Measurements from ENCODE around the gene BANK1. TPM values are rescaled to one million over a fixed set of nuclear protein-coding genes. Genes with fewer than 3 reads are reported as not detected.

BANK1 gene
- total RNA-seq, 2 experiments from 2014 or later, result 0.33 to 0.68 TPM

DNA sequence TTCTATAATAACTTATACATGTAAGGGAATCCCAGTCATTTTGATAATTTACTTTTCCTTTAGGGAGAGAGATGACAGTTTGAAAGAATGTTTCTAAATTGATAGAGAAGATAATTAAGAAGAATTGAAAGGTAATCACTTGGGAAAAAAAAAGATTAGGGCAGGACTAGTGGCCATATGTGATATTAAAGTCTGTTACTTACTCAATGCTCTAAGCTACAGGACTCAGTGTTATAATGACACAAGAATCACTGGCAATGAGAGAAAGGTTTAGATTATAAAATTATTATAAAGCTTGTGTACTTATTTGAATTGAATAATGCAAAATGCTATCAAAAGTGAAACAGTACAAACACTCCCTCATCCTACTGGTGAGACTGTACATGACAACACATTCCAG, 265.3 kb downstream of the BANK1 start:
- POLR2A ChIA-PET, result no interaction called here
- Mint-ChIP-seq H3K27me3 (peaks cover 19% of the 10 kb centered on the region), H3K27ac (no peak overlapping the region), H3K9me3 (no peaks in the 10 kb centered on the region), H3K36me3 (ENCODE audit: low read depth) (no peaks in the 10 kb centered on the region), H3K4me3 (no peak overlapping the region), H3K4me1 (no peaks in the 10 kb centered on the region)
- CTCF ChIA-PET, result no interaction called here
- DNase-seq, result no peak

- Mint-ChIP-seq H3K4me3 (no peak overlapping the region), H3K36me3 (ENCODE audit: low read depth) (no peaks in the 10 kb centered on the region), H3K27me3 (peaks cover 17% of the 10 kb centered on the region), H3K4me1 (no peaks in the 10 kb centered on the region), H3K9me3 (no peaks in the 10 kb centered on the region), H3K27ac (no peak overlapping the region)
- no peak for DNase-seq
- POLR2A ChIA-PET, result no interaction called here
- CTCF ChIA-PET, result no interaction called here
Observed at GRCh38 chr4:102057122-102057521, 266.6 kb downstream of the BANK1 start.

GRCh38 chr4:102061133-102061532, 270.6 kb downstream of the BANK1 start:
- Mint-ChIP-seq H3K4me1 (no peaks in the 10 kb centered on the region), H3K36me3 (ENCODE audit: low read depth) (no peaks in the 10 kb centered on the region), H3K27ac (no peak overlapping the region), H3K4me3 (no peak overlapping the region), H3K9me3 (no peaks in the 10 kb centered on the region), H3K27me3 (peaks cover 6% of the 10 kb centered on the region)
- ChIA-PET POLR2A (no interaction called here), CTCF (no interaction called here)
- no peak for DNase-seq

DNA sequence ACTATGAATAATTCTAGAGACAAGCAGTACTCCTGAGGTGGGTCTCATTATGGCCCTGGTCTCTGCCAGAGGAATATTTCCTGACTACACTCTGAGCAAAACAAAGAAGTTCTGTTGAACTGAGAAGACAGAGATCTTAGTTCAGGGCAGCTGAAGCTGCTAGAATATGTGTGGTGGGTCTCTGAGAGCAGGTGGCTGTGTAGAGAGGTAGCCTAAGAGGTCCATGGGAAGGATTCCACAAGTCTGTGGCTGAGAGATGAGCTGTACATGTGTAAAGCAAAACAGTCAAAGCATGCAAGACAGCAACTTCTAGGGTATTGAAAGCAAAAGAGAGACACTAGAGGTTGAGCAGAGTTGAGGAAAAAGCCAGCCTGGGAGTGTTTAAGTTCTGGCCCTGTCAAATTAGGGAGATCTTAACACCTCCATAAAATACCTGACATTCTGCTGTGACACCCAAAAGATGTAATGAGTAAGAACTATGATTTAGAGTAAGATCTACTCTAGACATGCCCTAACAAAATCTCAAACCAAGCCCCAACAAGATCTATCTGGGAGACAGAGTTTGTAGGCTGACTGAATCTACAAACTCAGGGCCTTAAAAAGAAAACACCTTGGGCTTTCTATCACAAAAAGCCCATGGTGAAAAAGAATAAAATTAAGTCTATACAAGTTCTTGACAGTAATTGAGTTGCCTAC, 274.4 kb downstream of the BANK1 start:
- no peaks in the 10 kb centered on the region for H3K36me3 Mint-ChIP-seq (ENCODE audit: low read depth)
- H3K27me3 Mint-ChIP-seq, result peaks cover 2% of the 10 kb centered on the region
- no peaks in the 10 kb centered on the region for H3K9me3 Mint-ChIP-seq
- ChIA-PET CTCF (no interaction called here), POLR2A (no interaction called here)
- H3K4me3 Mint-ChIP-seq, result no peak overlapping the region
- no peak overlapping the region for H3K27ac Mint-ChIP-seq
- no peaks in the 10 kb centered on the region for H3K4me1 Mint-ChIP-seq
- DNase-seq, result no peak

DNA sequence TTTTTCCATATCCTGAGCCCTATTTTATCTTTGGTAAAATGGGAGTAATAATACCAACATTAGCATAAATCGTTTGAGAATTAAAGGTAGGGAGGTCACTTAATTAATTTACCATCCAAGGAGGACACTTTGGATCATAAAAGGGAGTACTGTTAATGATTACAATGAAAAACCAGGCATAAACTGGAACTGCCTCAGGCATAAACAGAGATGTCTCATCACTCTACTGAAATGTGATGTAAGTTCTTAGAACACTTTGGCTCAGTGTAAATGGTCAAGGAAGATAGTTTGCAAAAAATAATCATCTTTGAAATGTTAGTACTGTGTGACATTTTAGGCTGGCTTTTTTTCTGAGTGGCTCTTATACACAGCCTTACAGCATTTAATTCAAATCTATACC, 286.1 kb downstream of the BANK1 start:
- Mint-ChIP-seq H3K36me3 (ENCODE audit: low read depth) (no peaks in the 10 kb centered on the region), H3K27ac (no peak overlapping the region), H3K27me3 (peaks cover 2% of the 10 kb centered on the region), H3K9me3 (no peaks in the 10 kb centered on the region), H3K4me3 (no peak overlapping the region), H3K4me1 (no peaks in the 10 kb centered on the region)
- CTCF ChIA-PET, result no interaction called here
- POLR2A ChIA-PET, result no interaction called here
- DNase-seq, result no peak

DNA sequence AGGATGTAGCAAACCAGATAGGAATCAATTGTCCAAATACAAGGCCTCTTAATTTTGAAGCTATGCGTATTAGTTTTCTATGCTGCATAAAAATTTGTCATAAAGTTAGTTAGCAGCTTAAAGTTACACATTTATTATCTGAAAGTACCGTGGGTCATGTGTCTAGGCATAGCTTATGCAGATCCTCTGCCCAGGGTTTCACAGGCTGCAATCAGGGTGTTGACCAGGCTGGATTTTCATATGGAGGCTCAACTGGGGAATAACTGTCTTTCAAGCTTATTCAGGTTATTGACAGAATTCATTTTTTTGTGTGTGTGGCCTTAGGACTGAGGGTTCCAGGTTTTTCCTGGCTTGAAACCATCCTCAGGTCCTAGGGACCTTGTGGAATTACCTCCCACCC, 289.7 kb downstream of the BANK1 start:
- H3K36me3 Mint-ChIP-seq (ENCODE audit: low read depth), result no peaks in the 10 kb centered on the region
- H3K4me1 Mint-ChIP-seq, result no peaks in the 10 kb centered on the region
- CTCF ChIA-PET, result no interaction called here
- no peak overlapping the region for H3K4me3 Mint-ChIP-seq
- POLR2A ChIA-PET, result no interaction called here
- H3K9me3 Mint-ChIP-seq, result no peaks in the 10 kb centered on the region
- no peak overlapping the region for H3K27ac Mint-ChIP-seq
- DNase-seq, result no peak
- H3K27me3 Mint-ChIP-seq, result no peaks in the 10 kb centered on the region

DNA sequence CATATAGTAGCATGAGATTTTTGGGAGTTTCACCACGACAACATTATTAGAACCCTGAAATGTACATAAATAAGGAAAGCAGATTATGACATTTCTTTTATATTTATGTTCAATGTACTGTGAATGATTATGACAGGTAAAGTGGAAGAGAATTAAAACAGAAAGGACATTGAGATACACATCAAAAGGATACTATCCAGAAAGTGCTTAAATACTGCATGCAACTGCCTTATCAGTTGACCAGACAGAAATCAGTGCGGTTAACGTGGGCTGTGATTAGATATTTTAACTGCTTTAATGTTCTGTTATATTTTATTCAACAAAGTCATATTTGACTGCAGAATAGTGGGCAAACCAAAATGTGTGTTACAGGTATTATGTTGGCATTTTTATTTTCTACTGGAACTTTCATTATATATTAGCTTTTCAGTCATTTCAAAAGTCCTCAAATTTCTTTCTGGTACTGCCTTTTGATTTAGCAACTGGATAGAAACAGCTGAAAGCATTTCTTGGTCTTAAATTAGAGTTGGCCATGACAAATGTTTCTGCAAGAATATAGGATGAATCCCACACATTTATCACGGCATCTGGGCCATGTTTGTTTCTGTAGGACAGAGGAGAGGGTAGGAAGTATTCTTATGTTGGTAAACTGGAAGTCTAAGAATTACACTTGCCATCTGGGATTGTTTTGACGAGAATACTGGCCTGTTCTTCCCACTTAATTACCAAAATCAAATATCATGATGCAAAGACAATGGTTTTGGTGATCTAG, 299.5 kb downstream of the BANK1 start:
- no peaks in the 10 kb centered on the region for H3K36me3 Mint-ChIP-seq (ENCODE audit: low read depth)
- no peak overlapping the region for H3K27ac Mint-ChIP-seq
- no peaks in the 10 kb centered on the region for H3K9me3 Mint-ChIP-seq
- no peaks in the 10 kb centered on the region for H3K4me1 Mint-ChIP-seq
- CTCF ChIA-PET, result no interaction called here
- POLR2A ChIA-PET, result no interaction called here
- H3K4me3 Mint-ChIP-seq, result no peak overlapping the region
- no peak for DNase-seq
- peaks cover 1% of the 10 kb centered on the region for H3K27me3 Mint-ChIP-seq

DNA sequence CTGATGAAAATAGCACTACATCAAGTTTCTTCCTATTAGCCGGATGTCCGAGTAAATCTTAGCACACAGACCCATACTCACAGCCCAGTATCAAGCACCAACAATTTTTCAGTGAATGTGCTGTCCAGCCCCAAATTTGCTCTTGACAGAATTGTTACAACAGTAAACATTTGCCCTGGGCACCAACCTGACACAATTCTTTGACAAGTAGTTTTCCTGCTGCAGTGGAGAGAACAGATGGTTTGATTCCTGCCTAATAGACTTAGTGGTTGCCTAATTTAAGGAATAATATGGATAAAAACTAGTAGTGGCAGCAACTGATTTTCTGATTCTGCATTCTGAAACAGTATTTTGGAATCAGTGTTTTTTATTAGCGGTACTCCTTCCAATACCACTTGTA, 301.1 kb downstream of the BANK1 start:
- Mint-ChIP-seq H3K4me1 (no peaks in the 10 kb centered on the region), H3K36me3 (ENCODE audit: low read depth) (no peaks in the 10 kb centered on the region), H3K9me3 (no peaks in the 10 kb centered on the region), H3K4me3 (no peak overlapping the region), H3K27me3 (peaks cover 1% of the 10 kb centered on the region), H3K27ac (no peak overlapping the region)
- no peak for DNase-seq
- ChIA-PET POLR2A (no interaction called here), CTCF (no interaction called here)

DNA sequence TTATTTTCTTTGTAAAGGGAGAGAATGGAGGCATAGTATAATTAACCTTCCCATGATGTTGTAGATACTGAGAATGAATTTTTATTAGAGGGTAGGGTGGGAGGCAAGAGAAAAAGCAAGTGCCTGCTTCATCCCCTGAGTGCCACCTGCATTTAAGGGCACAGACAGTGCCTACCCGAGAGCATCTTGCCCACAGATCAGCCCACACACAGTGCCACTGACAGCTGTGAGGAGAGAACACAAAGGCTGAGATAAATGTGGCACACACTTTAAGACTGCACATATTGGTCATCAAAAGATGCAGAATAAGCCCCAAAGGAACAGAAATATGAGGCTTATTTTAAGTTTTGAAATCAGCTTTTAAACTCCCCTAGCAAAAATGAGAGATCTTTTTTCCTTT, 304.0 kb downstream of the BANK1 start:
- no peak overlapping the region for H3K4me3 Mint-ChIP-seq
- ChIA-PET CTCF (no interaction called here), POLR2A (no interaction called here)
- DNase-seq, result no peak
- no peaks in the 10 kb centered on the region for H3K9me3 Mint-ChIP-seq
- H3K27me3 Mint-ChIP-seq, result peaks cover 1% of the 10 kb centered on the region
- H3K36me3 Mint-ChIP-seq (ENCODE audit: low read depth), result no peaks in the 10 kb centered on the region
- no peaks in the 10 kb centered on the region for H3K4me1 Mint-ChIP-seq
- H3K27ac Mint-ChIP-seq, result no peak overlapping the region

DNA sequence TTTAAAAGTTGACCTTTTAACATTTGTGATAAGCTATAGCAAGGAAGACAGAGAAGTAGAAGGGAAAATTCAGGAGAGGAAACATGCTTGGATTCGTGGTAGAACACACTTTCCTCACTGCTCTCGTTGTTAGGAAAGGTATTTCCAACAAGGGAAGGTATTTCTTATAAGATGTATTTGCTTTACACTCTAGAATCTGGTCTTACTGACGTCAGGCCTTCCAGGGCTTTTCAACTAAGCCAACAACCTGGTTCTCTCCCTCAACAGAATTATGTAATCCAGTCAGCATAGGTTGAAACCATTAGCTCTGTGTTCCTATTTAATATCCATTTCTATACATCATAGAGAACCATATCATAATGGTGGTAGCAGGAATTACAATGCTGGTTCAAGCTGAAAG, 312.8 kb downstream of the BANK1 start:
- POLR2A ChIA-PET, result no interaction called here
- no peak overlapping the region for H3K27ac Mint-ChIP-seq
- H3K36me3 Mint-ChIP-seq (ENCODE audit: low read depth), result no peaks in the 10 kb centered on the region
- H3K9me3 Mint-ChIP-seq, result peaks cover 14% of the 10 kb centered on the region
- CTCF ChIA-PET, result no interaction called here
- H3K27me3 Mint-ChIP-seq, result no peaks in the 10 kb centered on the region
- H3K4me3 Mint-ChIP-seq, result no peak overlapping the region
- H3K4me1 Mint-ChIP-seq, result no peaks in the 10 kb centered on the region
- DNase-seq, result no peak

- no peak for DNase-seq
- Mint-ChIP-seq H3K27me3 (no peaks in the 10 kb centered on the region), H3K4me3 (no peak overlapping the region), H3K9me3 (peaks cover 14% of the 10 kb centered on the region), H3K4me1 (no peaks in the 10 kb centered on the region), H3K27ac (no peak overlapping the region), H3K36me3 (ENCODE audit: low read depth) (no peaks in the 10 kb centered on the region)
- ChIA-PET CTCF (no interaction called here), POLR2A (no interaction called here)
Observed at GRCh38 chr4:102104278-102104677, 313.7 kb downstream of the BANK1 start.

- Mint-ChIP-seq H3K27me3 (no peaks in the 10 kb centered on the region), H3K9me3 (peaks cover 14% of the 10 kb centered on the region), H3K36me3 (ENCODE audit: low read depth) (no peaks in the 10 kb centered on the region), H3K27ac (no peak overlapping the region), H3K4me1 (no peaks in the 10 kb centered on the region), H3K4me3 (no peak overlapping the region)
- DNase-seq, result no peak
- CTCF ChIA-PET, result no interaction called here
- POLR2A ChIA-PET, result no interaction called here
Observed at GRCh38 chr4:102105983-102106382, 315.5 kb downstream of the BANK1 start.

DNA sequence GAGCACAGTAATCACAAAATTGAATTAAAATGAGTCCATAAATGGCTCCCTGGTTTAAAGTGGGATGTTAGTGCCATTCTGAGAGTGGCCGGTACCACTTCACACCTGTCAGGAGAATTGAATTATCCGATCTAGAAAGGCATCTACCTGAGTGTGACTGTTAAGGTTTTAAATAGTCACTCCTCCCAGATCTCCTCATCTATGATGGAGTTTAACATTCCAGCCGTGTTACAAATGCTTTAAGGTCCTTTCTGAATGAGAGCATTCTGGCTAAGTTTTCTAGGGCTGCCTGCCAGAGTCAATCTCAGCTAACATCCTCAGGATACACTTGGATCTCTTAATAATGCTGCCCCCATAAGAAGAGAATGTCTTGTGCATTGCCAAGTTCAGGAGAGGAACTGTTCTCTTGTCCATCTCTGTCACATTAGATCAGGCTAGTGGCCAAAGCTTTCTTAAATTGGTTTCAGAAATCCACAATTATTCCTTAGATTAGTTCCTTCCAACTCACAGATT, 323.6 kb downstream of the BANK1 start:
- ChIA-PET CTCF (no interaction called here), POLR2A (no interaction called here)
- Mint-ChIP-seq H3K4me1 (no peaks in the 10 kb centered on the region), H3K9me3 (no peaks in the 10 kb centered on the region), H3K36me3 (ENCODE audit: low read depth) (no peaks in the 10 kb centered on the region), H3K27me3 (no peaks in the 10 kb centered on the region), H3K27ac (no peak overlapping the region), H3K4me3 (no peak overlapping the region)
- DNase-seq, result no peak

GRCh38 chr4:102116121-102116520, 325.6 kb downstream of the BANK1 start:
- Mint-ChIP-seq H3K9me3 (no peaks in the 10 kb centered on the region), H3K4me3 (no peak overlapping the region), H3K27me3 (no peaks in the 10 kb centered on the region), H3K4me1 (no peaks in the 10 kb centered on the region), H3K27ac (no peak overlapping the region), H3K36me3 (ENCODE audit: low read depth) (no peaks in the 10 kb centered on the region)
- POLR2A ChIA-PET, result no interaction called here
- CTCF ChIA-PET, result no interaction called here
- no peak for DNase-seq
